Heart left ventricle (tissue), 16 donors: ENCODE measurements around the gene TRMT11. TPM values are rescaled to one million over a fixed set of nuclear protein-coding genes. Genes with fewer than 3 reads are reported as not detected.

ENCODE experiments used
- ATAC-seq, 4 donors: fragments of 200-7000 bp; cut with Tn5 transposase; one replicate each; pipeline ENCODE4 v1.9.1; 2020 to 2022; ENCODE audit warnings: moderate library complexity in 4 of 4, mild to moderate bottlenecking in 3 of 4, moderate number of reproducible peaks in 1 of 4
- DNase-seq, 5 donors: peaks; one replicate each; pipeline ENCODE4 v3.0.0-alpha.2; 2020
- H3K27ac ChIP-seq, 12 donors: fragments of 200-600 bp; sonication (generic) in 4 of 12; one replicate each; pipeline versions ENCODE4 v1.5.0 to v1.8.0; 2016 to 2022; ENCODE audit warnings: mild to moderate bottlenecking in 2 of 12
- H3K27me3 ChIP-seq, 9 donors: fragments of 200-600 bp; sonication (generic) in 2 of 9; one replicate each; pipeline versions ENCODE4 v1.5.1 to v1.8.0; 2016 to 2022; ENCODE audit warnings: mild to moderate bottlenecking in 3 of 9
- H3K36me3 ChIP-seq, 9 donors: fragments of 200-600 bp; sonication (generic) in 2 of 9; one replicate each; pipeline versions ENCODE4 v1.5.0 to v1.8.0; 2018 to 2022; ENCODE audit warnings: mild to moderate bottlenecking in 2 of 9
- H3K4me1 ChIP-seq, 12 donors: fragments of 200-600 bp; sonication (generic) in 4 of 12; one replicate each; pipeline versions ENCODE4 v1.5.0 to v1.8.0; 2016 to 2022; ENCODE audit warnings: mild to moderate bottlenecking in 3 of 12
- H3K4me3 ChIP-seq, 12 donors: fragments of 200-600 bp; sonication (generic) in 4 of 12; one replicate each; pipeline versions ENCODE4 v1.5.0 to v1.8.0; 2017 to 2022; ENCODE audit warnings: mild to moderate bottlenecking in 9 of 12, moderate library complexity in 4 of 12
- H3K9me3 ChIP-seq, 12 donors: fragments of 200-600 bp; sonication (generic) in 4 of 12; one replicate each; pipeline versions ENCODE4 v1.5.0 to v1.8.0; 2016 to 2022; ENCODE audit warnings: mild to moderate bottlenecking in 1 of 12
- POLR2A ChIP-seq, 2 donors: fragments of 450-650 bp; IDR thresholded peaks; one replicate each; pipeline ENCODE4 v1.6.1; 2017; ENCODE audit warnings: antibody characterized with exemption in 2 of 2, mild to moderate bottlenecking in 2 of 2, moderate library complexity in 2 of 2
- WGBS, 4 donors: extraction: QIAGEN DNeasy Blood & Tissue Kit in 2 of 4; methylation state at CpG; one replicate each; pipeline versions ENCODE4 v1.1.5 to v1.1.7; 2013 to 2018; 5-methylcytosine and 5-hydroxymethylcytosine counted together
- intact Hi-C, 10 donors: fragments of 100-400 bp; cut with DNase I; formaldehyde crosslinking; loops; one replicate each; pipeline versions ENCODE4 v1.11.1 to v1.14.2; 2022
- polyA plus RNA-seq, 2 donors: library from polyadenylated mRNA; stranded (reverse); fragments of 200-250 nt; gene quantifications; one replicate each; pipeline ENCODE4 v1.2.3, GENCODE V29; 2013
- total RNA-seq, 9 donors: library from RNA; depleted of rRNA in 2 of 9; stranded (reverse); fragments of >200 nt in 2 of 9; fragmentation: NEBNext Ultra II Directional in 3 of 9; extraction: Animal tissue kit (Norgen Biotek cat#: 25700) in 3 of 9; gene quantifications; one replicate each; pipeline versions ENCODE4 v1.1.0 to v1.2.4, GENCODE V29; 2016 to 2023
- TF ChIP-seq, protein P1 (sequence below), 12 donors: fragments of 200-600 bp; sonication (generic) in 4 of 12; IDR thresholded peaks; one replicate each; pipeline versions ENCODE4 v1.5.0 to v1.8.0; 2018 to 2022; ENCODE audit warnings: antibody characterized with exemption in 12 of 12, mild to moderate bottlenecking in 5 of 12
- donor health status: ischemic (EF 13 %, LVEDD 7.1; RV severe dilation, severe dysfunction).
- donor health status: healthy with polysubstance abuse.
- donor health status: DM: no; HTN: yes; CAD: no.
- donor health status: DM: no; HTN: no; CAD: no.
- donor health status: ischemic (EF 25% LVEDD 6.9; RV normal size, moderate dysfunction).
- donor health status: ischemic (EF 25% LVEDD 5.7; RV mildly dilated, moderate dysfunction).
- donor health status: healthy.
- donor health status: DM: yes; HTN: yes; CAD: no.
- donor health status: ischemic (EF 35%, LVEDD 5.7; RV mildly dilated, moderate dysfunction).
- donor health status: nonischemic (EF 11% LVEDD 7.7; RV severe dilation, severe dysfunction).
- donor health status: DM: yes; HTN: yes; CAD: no.
- donor health status: PGD.
- donor health status: ischemic (EF 29% LVEDD 5.4; RV normal size, mild dysfunction).
- donor health status: nonischemic (EF 23%, LVEDD 6.1; RV moderate dilation, normal function).

TRMT11 gene
- total and polyA plus RNA-seq, 11 donors: 8.0 to 15.6 (median 11.2) TPM

DNA sequence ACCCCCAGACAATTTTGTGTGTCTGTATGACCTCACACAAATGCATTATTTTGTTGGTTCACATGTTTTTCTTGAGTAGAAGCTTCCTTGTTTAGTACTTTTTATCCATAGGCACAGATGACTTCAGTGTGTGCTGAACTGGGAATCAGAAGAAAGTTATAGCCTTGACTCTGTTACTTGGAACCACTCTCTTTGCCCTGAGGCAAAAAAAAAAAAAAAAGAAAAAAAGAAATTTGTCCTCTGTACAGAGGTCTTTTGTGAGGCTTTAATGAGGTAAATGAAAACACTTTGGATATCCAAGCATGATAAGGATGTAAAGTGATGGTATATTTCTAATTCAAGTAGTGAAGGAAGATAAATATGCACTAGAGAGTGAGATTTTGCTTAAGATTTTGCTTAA lies 51.9 kb downstream of the TRMT11 start:
- no peak for TF ChIP-seq POLR2A (IDR thresholded peaks at IDR 0.05)
- TF ChIP-seq, protein P1, sequence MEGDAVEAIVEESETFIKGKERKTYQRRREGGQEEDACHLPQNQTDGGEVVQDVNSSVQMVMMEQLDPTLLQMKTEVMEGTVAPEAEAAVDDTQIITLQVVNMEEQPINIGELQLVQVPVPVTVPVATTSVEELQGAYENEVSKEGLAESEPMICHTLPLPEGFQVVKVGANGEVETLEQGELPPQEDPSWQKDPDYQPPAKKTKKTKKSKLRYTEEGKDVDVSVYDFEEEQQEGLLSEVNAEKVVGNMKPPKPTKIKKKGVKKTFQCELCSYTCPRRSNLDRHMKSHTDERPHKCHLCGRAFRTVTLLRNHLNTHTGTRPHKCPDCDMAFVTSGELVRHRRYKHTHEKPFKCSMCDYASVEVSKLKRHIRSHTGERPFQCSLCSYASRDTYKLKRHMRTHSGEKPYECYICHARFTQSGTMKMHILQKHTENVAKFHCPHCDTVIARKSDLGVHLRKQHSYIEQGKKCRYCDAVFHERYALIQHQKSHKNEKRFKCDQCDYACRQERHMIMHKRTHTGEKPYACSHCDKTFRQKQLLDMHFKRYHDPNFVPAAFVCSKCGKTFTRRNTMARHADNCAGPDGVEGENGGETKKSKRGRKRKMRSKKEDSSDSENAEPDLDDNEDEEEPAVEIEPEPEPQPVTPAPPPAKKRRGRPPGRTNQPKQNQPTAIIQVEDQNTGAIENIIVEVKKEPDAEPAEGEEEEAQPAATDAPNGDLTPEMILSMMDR (IDR thresholded peaks at IDR 0.05): no peak
- Histone ChIP-seq H3K9me3 (no peaks in the 10 kb centered on the region), H3K4me3 (no peak overlapping the region), H3K4me1 (peaks cover 0 to 34% (median 8%) of the 10 kb centered on the region in 12 donors), H3K27me3 (no peaks in the 10 kb centered on the region), H3K36me3 (peaks cover 0 to 42% (median 14%) of the 10 kb centered on the region in 9 donors), H3K27ac (no peak overlapping the region)
- ATAC-seq (no peak), DNase-seq (no peak)
- intact Hi-C loops: loop anchor here in 5 of 10 donors (5.0 to 10.0 kb wide), 6 partner anchors 137 to 1237 kb away; no protein-coding TSS in a partner anchor

DNA sequence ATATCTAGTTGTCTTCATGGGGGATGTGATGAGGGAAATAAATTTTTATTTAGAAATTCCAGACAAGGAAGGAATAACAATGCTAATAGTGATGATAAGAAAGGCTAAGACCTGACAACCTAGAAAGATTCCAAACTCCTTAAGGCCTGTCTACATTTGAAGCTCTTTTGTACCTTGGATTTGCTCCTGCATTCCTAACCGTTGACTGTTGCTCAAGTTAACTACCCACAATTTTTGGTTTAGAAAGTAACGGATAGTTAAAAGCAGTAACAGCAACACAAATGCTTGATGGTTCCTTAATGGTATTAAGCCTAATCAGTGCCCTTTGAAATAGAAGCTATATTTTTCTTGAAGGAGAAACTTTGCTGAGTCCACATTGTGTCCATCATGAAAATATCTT lies 52.9 kb downstream of the TRMT11 start:
- Histone ChIP-seq H3K9me3 (peaks cover 0 to 3% (median 1%) of the 10 kb centered on the region in 12 donors), H3K27ac (no peak overlapping the region), H3K36me3 (peaks cover 0 to 42% (median 14%) of the 10 kb centered on the region in 9 donors), H3K4me1 (peaks cover 0 to 23% (median 0%) of the 10 kb centered on the region in 12 donors), H3K4me3 (no peak overlapping the region), H3K27me3 (no peaks in the 10 kb centered on the region)
- intact Hi-C loops: loop anchor here in 5 of 10 donors (5.0 to 10.0 kb wide), 6 partner anchors 136 to 1236 kb away; no protein-coding TSS in a partner anchor
- ATAC-seq: no peak
- TF ChIP-seq POLR2A (IDR thresholded peaks at IDR 0.05): no peak
- TF ChIP-seq, protein P1 (IDR thresholded peaks at IDR 0.05): no peak
- no peak for DNase-seq
- 92 to 95% (median 94%) methylated on average over 2 of the region's 2 CpGs for WGBS, 4 donors

DNA sequence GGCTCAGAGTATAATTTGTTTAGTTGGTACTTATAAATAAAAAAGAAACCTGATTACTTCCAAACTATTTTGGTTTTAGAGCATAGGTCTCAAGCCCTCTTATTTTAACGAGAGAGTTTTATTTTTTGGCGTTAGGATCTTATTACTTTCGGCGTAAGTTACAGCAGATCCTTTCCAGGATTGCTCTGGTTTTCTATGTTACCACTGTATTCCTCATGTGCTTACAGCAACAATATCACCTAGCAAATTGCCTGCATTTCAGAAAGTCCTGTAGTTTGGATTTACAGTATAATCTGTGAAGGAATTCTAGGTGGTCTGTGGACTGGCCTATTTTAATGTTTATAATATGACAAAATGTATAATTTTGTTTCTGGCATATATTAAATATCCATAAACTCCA lies 54.1 kb downstream of the TRMT11 start:
- DNase-seq (no peak), ATAC-seq (no peak)
- Histone ChIP-seq H3K27ac (peak overlapping the region in 1 of 12 donors; percentile 28), H3K27me3 (no peaks in the 10 kb centered on the region), H3K9me3 (peaks cover 0 to 12% (median 4%) of the 10 kb centered on the region in 12 donors), H3K4me3 (no peak overlapping the region), H3K36me3 (peaks cover 0 to 42% (median 14%) of the 10 kb centered on the region in 9 donors), H3K4me1 (peaks cover 0 to 21% (median 0%) of the 10 kb centered on the region in 12 donors)
- intact Hi-C loops: no loop called here
- WGBS, 4 donors: 95 to 97% (median 96%) methylated on average over 4 of the region's 4 CpGs
- TF ChIP-seq, protein P1 (IDR thresholded peaks at IDR 0.05): no peak
- TF ChIP-seq POLR2A (IDR thresholded peaks at IDR 0.05): no peak

DNA sequence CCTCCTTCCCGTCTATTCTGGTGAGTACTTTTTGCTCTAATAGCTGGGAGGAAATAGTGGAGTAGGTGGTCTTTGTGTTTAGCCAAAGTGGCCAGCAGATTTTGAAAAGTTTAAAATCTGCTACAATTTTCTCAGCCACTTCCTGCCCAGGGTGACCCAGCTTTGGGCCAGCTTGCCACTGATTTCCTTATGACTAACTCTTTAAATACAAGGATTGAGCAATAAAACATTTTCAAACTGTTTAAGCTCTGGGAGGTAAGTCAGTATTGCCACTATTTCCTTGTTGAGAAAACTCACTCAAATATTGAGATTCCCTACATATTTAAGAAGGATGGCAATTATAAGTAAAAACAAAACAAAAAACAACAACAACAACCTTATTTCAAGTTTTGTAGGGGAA lies 54.5 kb downstream of the TRMT11 start:
- Histone ChIP-seq H3K27ac (peak overlapping the region in 1 of 12 donors; percentile 28), H3K9me3 (peaks cover 0 to 12% (median 4%) of the 10 kb centered on the region in 12 donors), H3K4me1 (peaks cover 0 to 21% (median 0%) of the 10 kb centered on the region in 12 donors), H3K36me3 (peaks cover 0 to 42% (median 14%) of the 10 kb centered on the region in 9 donors), H3K27me3 (no peaks in the 10 kb centered on the region), H3K4me3 (no peak overlapping the region)
- TF ChIP-seq, protein P1 (IDR thresholded peaks at IDR 0.05): no peak
- no peak for TF ChIP-seq POLR2A (IDR thresholded peaks at IDR 0.05)
- intact Hi-C loops: no loop called here
- 69 to 86% (median 80%) methylated on average over 1 of the region's 1 CpG for WGBS, 4 donors
- DNase-seq (no peak), ATAC-seq (peak in 2 of 4 donors; percentile 31 to 64)
